Endothelial cell of umbilical vein (primary cell): ENCODE results near the gene IQGAP1. TPM values are rescaled to one million over a fixed set of nuclear protein-coding genes. Genes with fewer than 3 reads are reported as not detected.
A peak's percentile ranks its signal among the peaks of the same experiment; 100 is the strongest.

Experiments used
- BruUV-seq: library from RNA; stranded (reverse); fragments of 400-500 nt; replicated peaks from 2 replicates; lab custom pipeline; 2021; lab: Mats Ljungman, UMichigan
- CTCF ChIA-PET: fragments of 300-600, 350-600 bp; sonication (Branson Sonifier 250); formaldehyde crosslinking; loops from one replicate; lab custom pipeline; 2021; ENCODE audit warnings: antibody characterized with exemption, inconsistent platforms; lab: Charles Lee
- POLR2A ChIA-PET: fragments of 300-600, 350-600 bp; sonication (Branson Sonifier 250); formaldehyde crosslinking; loops from one replicate; lab custom pipeline; 2021; ENCODE audit warnings: antibody characterized with exemption, inconsistent platforms; lab: Charles Lee
- DNase-seq: peaks from one replicate; pipeline ENCODE4 v3.0.0-alpha.2; 2011; ENCODE audit warnings: low read depth, low spot score
- FAIRE-seq: peaks from 2 replicates; lab custom pipeline; 2011; peaks lifted over from hg19 to GRCh38; lab: Jason Lieb, UNC
- H2AFZ ChIP-seq: 2 replicates; pipeline ENCODE4 v1.6.0; 2012; ENCODE audit warnings: low read depth, low read length, control low read depth, inconsistent platforms
- H3K27ac ChIP-seq: 2 replicates; pipeline ENCODE4 v1.5.1; 2011; ENCODE audit warnings: low read depth, mild to moderate bottlenecking, control low read depth, low read length, moderate library complexity; ENCODE audit not compliant: insufficient read depth
- H3K27me3 ChIP-seq, 2 experiments: 2 replicates each; pipeline versions ENCODE4 v1.6.0 to v1.6.1; 2011; ENCODE audit warnings: low read length in 2 of 2, mixed read lengths in 1 of 2; ENCODE audit not compliant: control insufficient read depth in 2 of 2, insufficient read depth in 2 of 2
- H3K36me3 ChIP-seq, 2 experiments: 2 replicates in 1 of 2; 3 replicates in 1 of 2; pipeline ENCODE4 v1.5.1; 2011; ENCODE audit warnings: low read length in 2 of 2, mild to moderate bottlenecking in 1 of 2, moderate library complexity in 1 of 2; ENCODE audit not compliant: control insufficient read depth in 2 of 2, insufficient read depth in 2 of 2; ENCODE audit errors: extremely low read depth in 1 of 2
- H3K4me1 ChIP-seq: 3 replicates; pipeline ENCODE4 v1.5.1; 2011; ENCODE audit warnings: mild to moderate bottlenecking, low read length; ENCODE audit not compliant: control insufficient read depth, insufficient read depth; ENCODE audit errors: extremely low read depth
- H3K4me2 ChIP-seq: 2 replicates; pipeline ENCODE4 v1.6.1; 2011; ENCODE audit warnings: low read length, control low read depth, mixed read lengths; ENCODE audit not compliant: insufficient read depth
- H3K4me3 ChIP-seq, 3 experiments: fragments of 200-600 bp in 1 of 3; sonication (generic), shearing (Covaris generic) in 1 of 3; replicated peaks in 1 of 3; 2 replicates each; pipeline ENCODE4 v1.5.1; 2011 to 2016; ENCODE audit warnings: control low read depth in 3 of 3, low read length in 3 of 3, mild to moderate bottlenecking in 2 of 3, inconsistent platforms in 1 of 3, low read depth in 1 of 3, moderate library complexity in 1 of 3; ENCODE audit not compliant: insufficient read depth in 1 of 3
- H3K79me2 ChIP-seq: 2 replicates; pipeline ENCODE4 v1.6.0; 2012; ENCODE audit warnings: low read length, inconsistent platforms; ENCODE audit not compliant: control insufficient read depth, insufficient read depth
- H3K9ac ChIP-seq: replicated peaks from 2 replicates; pipeline ENCODE3; 2011; ENCODE audit warnings: low read length, control low read depth; ENCODE audit not compliant: insufficient read depth; ENCODE audit errors: extremely low read depth
- H3K9me1 ChIP-seq: replicated peaks from 3 replicates; pipeline ENCODE4 v1.6.0; 2011; ENCODE audit warnings: mild to moderate bottlenecking, low read length; ENCODE audit not compliant: control insufficient read depth, insufficient read depth; ENCODE audit errors: extremely low read depth
- H3K9me3 ChIP-seq: replicated peaks from 2 replicates; pipeline ENCODE4 v1.5.1; 2012; ENCODE audit warnings: low read length, inconsistent platforms; ENCODE audit not compliant: control insufficient read depth, insufficient read depth
- H4K20me1 ChIP-seq: replicated peaks from 2 replicates; pipeline ENCODE3; 2011; ENCODE audit warnings: mild to moderate bottlenecking, low read length; ENCODE audit not compliant: control insufficient read depth, insufficient read depth; ENCODE audit errors: extremely low read depth
- EZH2 ChIP-seq: IDR thresholded peaks from 2 replicates; pipeline ENCODE4 v1.6.1; 2012; ENCODE audit warnings: borderline replicate concordance, low read depth, mild to moderate bottlenecking, moderate library complexity, low read length, inconsistent platforms; ENCODE audit not compliant: severe bottlenecking
- FOS ChIP-seq: IDR thresholded peaks from 2 replicates; pipeline ENCODE4 v1.6.1; 2011; ENCODE audit warnings: mild to moderate bottlenecking, low read length, moderate library complexity, borderline replicate concordance; ENCODE audit not compliant: insufficient read depth
- GATA2 ChIP-seq: IDR thresholded peaks from 2 replicates; pipeline ENCODE4 v1.7.0; 2011; ENCODE audit warnings: low read depth, mild to moderate bottlenecking, moderate library complexity, mixed read lengths, low read length; ENCODE audit not compliant: insufficient read length, insufficient read depth
- JUN ChIP-seq: IDR thresholded peaks from 2 replicates; pipeline ENCODE4 v1.6.1; 2011; ENCODE audit warnings: borderline replicate concordance, low read depth; ENCODE audit not compliant: insufficient read length, insufficient read depth
- MYC ChIP-seq: IDR thresholded peaks from one replicate; pipeline ENCODE4 v1.6.1; 2011; ENCODE audit warnings: mild to moderate bottlenecking, low read depth, low read length
- POLR2A ChIP-seq: IDR thresholded peaks from 2 replicates; pipeline ENCODE4 v1.6.1; 2012; ENCODE audit warnings: low read depth, mild to moderate bottlenecking, control low read depth, low read length
- POLR2AphosphoS5 ChIP-seq: IDR thresholded peaks from 2 replicates; pipeline ENCODE4 v1.6.1; 2012; ENCODE audit warnings: low read depth, mild to moderate bottlenecking, control low read depth, low read length, moderate library complexity; ENCODE audit not compliant: insufficient read depth
- dilution Hi-C: fragments of 300-500 bp; cut with MboI; formaldehyde crosslinking; loops from one replicate; pipeline ENCODE4 v1.15.0; 2019; ENCODE audit warnings: low sequenced_read_pairs; ENCODE audit not compliant: extremely low pct_ligation_motif_present
- intact Hi-C: fragments of 100-400 bp; cut with micrococcal nuclease; formaldehyde crosslinking; loops from one replicate; pipeline ENCODE4 v1.10.0; 2022
- polyA plus RNA-seq, 4 experiments: library from polyadenylated mRNA; depleted of rRNA in 3 of 4; stranded (reverse) in 3 of 4; unstranded in 1 of 4; fragments of >200 nt; gene quantifications; 2 replicates each; pipeline versions ENCODE4 v1.2.1 to v1.2.3, GENCODE V29; 2011 to 2012; ENCODE audit warnings: missing spikeins in 1 of 4
- total RNA-seq: library from RNA; stranded (reverse); gene quantifications from 2 replicates; pipeline ENCODE4 v1.2.3, GENCODE V29; 2021
- TF ChIP-seq, protein P1 (sequence below): IDR thresholded peaks from 2 replicates; pipeline ENCODE4 v1.6.1; 2011; ENCODE audit not compliant: insufficient read depth, insufficient read length
- TF ChIP-seq, protein P2 (sequence below), 2 donors: IDR thresholded peaks; 1 replicate in 1 of 2; 2 replicates in 1 of 2; pipeline ENCODE4 v1.5.1; 2011; ENCODE audit warnings: low read length in 2 of 2, mild to moderate bottlenecking in 2 of 2, moderate library complexity in 2 of 2, control low read depth in 1 of 2, inconsistent platforms in 1 of 2, low read depth in 1 of 2; ENCODE audit not compliant: insufficient read depth in 1 of 2; ENCODE audit errors: extremely low read depth in 1 of 2

IQGAP1 gene
- total and polyA plus RNA-seq, 2 donors (not counting 3 experiments of a cell fraction or from before 2014, with no cell fraction given) = 82.2 to 258 TPM

DNA sequence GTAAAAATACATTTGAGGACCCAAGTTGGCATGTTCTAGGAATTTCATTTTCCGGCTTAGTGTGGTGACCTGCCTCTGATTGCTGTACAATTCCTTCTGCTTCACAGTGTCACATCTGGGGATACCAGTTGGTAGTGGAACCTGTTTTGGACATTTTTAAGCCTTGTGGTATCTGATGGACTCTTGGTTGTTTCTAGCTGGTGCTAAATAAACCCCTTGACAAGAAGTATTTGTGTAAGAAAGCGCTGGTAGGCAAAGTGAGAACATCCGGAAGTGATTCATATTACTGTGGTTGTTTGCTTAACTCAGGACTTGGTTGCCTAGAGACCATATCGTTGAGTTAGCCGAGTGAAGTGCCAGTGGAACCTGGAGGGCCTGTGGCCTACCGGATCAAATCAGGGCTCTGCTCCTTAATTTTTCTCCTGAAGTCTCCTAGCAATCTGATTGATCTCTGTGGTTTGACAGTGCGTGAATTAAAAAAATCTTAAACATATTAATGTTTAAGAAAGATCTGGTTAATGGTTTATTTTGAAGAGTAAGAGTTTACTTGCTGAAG, 12.8 kb downstream of the IQGAP1 start:
- peak; percentile 87 for FAIRE-seq

DNA sequence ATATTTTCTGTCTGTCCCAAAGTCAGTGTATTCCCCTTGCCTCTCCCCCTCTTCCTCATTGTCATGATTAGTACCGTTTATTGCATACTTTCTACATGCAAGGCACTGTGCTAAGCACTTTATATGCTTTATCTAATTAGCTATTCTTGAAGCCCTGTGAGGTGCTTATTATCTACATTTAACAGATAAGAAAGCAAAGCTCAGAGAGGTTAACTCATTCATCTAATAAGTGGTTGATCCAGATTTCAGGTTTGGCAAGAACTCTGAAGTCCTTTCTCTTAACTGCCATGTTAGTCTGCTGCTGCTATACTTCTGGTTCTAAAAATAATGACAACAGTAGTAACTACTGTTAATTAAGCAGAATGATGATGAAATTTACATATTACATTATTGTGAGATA, 13.5 kb downstream of the IQGAP1 start:
- Histone ChIP-seq H3K9ac (peak overlapping the region; percentile 92), H3K36me3 (no peaks in the 10 kb centered on the region), H3K9me1 (no peaks in the 10 kb centered on the region), H2AFZ (no peak overlapping the region), H3K9me3 (no peaks in the 10 kb centered on the region), H3K4me1 (peaks cover 61% of the 10 kb centered on the region), H3K27me3 (no peaks in the 10 kb centered on the region), H3K4me2 (peak overlapping the region; percentile 93), H3K4me3 (no peak overlapping the region), H3K27ac (peak overlapping the region; percentile 100), H4K20me1 (peaks cover 8% of the 10 kb centered on the region), H3K79me2 (peaks cover 85% of the 10 kb centered on the region)
- intact Hi-C loops = loop anchor here (1.0 to 2.0 kb wide), 2 partner anchors 13 to 39 kb away; partner anchors contain the start of gene IQGAP1
- FAIRE-seq (no peak), DNase-seq (peak; percentile 32)
- TF ChIP-seq, protein P1, sequence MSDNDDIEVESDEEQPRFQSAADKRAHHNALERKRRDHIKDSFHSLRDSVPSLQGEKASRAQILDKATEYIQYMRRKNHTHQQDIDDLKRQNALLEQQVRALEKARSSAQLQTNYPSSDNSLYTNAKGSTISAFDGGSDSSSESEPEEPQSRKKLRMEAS = no peak
- TF ChIP-seq EZH2 (no peak), MYC (no peak), FOS (no peak), POLR2AphosphoS5 (no peak), GATA2 (no peak), JUN (no peak), POLR2A (no peak)
- TF ChIP-seq, protein P2, sequence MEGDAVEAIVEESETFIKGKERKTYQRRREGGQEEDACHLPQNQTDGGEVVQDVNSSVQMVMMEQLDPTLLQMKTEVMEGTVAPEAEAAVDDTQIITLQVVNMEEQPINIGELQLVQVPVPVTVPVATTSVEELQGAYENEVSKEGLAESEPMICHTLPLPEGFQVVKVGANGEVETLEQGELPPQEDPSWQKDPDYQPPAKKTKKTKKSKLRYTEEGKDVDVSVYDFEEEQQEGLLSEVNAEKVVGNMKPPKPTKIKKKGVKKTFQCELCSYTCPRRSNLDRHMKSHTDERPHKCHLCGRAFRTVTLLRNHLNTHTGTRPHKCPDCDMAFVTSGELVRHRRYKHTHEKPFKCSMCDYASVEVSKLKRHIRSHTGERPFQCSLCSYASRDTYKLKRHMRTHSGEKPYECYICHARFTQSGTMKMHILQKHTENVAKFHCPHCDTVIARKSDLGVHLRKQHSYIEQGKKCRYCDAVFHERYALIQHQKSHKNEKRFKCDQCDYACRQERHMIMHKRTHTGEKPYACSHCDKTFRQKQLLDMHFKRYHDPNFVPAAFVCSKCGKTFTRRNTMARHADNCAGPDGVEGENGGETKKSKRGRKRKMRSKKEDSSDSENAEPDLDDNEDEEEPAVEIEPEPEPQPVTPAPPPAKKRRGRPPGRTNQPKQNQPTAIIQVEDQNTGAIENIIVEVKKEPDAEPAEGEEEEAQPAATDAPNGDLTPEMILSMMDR (IDR thresholded peaks at IDR 0.05; ENCODE audit: extremely low read depth in 1 of 2, insufficient read depth in 1 of 2, low read depth in 1 of 2, low read length in 2 of 2) = no peak
- CTCF ChIA-PET = interaction anchor here (1.0 to 2.0 kb wide), 6 partner anchors 10 to 81 kb away, joined by 3 to 11 read pairs (median 6); partner anchors contain the start of gene IQGAP1
- no TSS peak for BruUV-seq
- POLR2A ChIA-PET = interaction anchor here (1.9 kb wide), 2 partner anchors 10 to 13 kb away, joined by 6 to 15 read pairs; partner anchors contain the start of gene IQGAP1
- dilution Hi-C loops = no loop called here

More for the DNA sequence above, 12.8 kb downstream of the IQGAP1 start:
- peak overlapping the region in 1 of 3 experiments; percentile 54 for H3K4me3 ChIP-seq
- TF ChIP-seq GATA2 (peak; percentile 55), FOS (peak; percentile 76), MYC (no peak), POLR2A (no peak), JUN (peak; percentile 98), POLR2AphosphoS5 (peak; percentile 58)
- TF ChIP-seq, protein P1 = no peak
- DNase-seq = peak; percentile 96
- H3K4me1 ChIP-seq = peaks cover 54% of the 10 kb centered on the region
- H3K27ac ChIP-seq = peak overlapping the region; percentile 100
- CTCF ChIA-PET = interaction anchor here (0.6 to 2.0 kb wide), 8 partner anchors 10 to 81 kb away, joined by 3 to 9 read pairs (median 4); partner anchors contain the start of gene IQGAP1
- intact Hi-C loops (loop anchor here (1.0 to 2.0 kb wide), 3 partner anchors 13 to 40 kb away; partner anchors contain the start of gene IQGAP1), dilution Hi-C loops (no loop called here)
- peaks cover 85% of the 10 kb centered on the region for H3K79me2 ChIP-seq
- H3K4me2 ChIP-seq = peak overlapping the region; percentile 93
- BruUV-seq = no TSS peak
- H3K27me3 ChIP-seq = no peaks in the 10 kb centered on the region
- peaks cover 7% of the 10 kb centered on the region for H4K20me1 ChIP-seq
- no peak overlapping the region for H2AFZ ChIP-seq
- peak overlapping the region; percentile 92 for H3K9ac ChIP-seq
- H3K9me3 ChIP-seq = no peaks in the 10 kb centered on the region
- POLR2A ChIA-PET = interaction anchor here (1.4 to 1.9 kb wide), 3 partner anchors 9 to 13 kb away, joined by 6 to 15 read pairs (median 8); partner anchors contain the start of gene IQGAP1
- no peaks in the 10 kb centered on the region for H3K9me1 ChIP-seq
- no peaks in the 10 kb centered on the region for H3K36me3 ChIP-seq
